NCI-H526 (cell line): Measurements from ENCODE around the gene PIP.
"Not testable (repeated sequence)": the region's sequence is repeated elsewhere in the genome, so short reads cannot be mapped to it uniquely, and the experiment has no call there.

Source experiments
- DNase-seq, 2 experiments: peaks; one replicate each; lab custom pipeline; 2025; lab: John Stamatoyannopoulos, UW

The PIP gene

DNA sequence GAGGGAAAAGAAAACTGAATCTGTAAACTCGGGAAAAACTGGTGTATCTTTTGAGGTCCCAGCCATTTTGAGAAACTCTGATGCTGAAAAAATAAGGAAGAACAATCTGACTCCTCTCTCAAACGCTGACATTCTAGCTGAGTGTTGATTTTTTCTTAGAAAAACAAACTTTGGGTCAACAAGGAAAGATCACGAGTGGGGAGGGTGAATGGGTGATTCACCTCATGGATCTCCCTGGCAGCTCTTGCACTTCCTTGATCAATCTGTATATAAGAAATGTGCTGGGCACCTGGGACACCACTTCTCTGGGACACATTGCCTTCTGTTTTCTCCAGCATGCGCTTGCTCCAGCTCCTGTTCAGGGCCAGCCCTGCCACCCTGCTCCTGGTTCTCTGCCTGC lies at the start of gene PIP:
Gene PIP, plus strand, starts transcription at position 297 of the 400 bp plus-strand sequence. Its CDS starts 40 bp downstream, at position 337.
- DNase-seq, result no peak

- no peak for DNase-seq
Observed at GRCh38 chr7:143085109-143085508, 46.8 kb upstream of the PIP start.

DNA sequence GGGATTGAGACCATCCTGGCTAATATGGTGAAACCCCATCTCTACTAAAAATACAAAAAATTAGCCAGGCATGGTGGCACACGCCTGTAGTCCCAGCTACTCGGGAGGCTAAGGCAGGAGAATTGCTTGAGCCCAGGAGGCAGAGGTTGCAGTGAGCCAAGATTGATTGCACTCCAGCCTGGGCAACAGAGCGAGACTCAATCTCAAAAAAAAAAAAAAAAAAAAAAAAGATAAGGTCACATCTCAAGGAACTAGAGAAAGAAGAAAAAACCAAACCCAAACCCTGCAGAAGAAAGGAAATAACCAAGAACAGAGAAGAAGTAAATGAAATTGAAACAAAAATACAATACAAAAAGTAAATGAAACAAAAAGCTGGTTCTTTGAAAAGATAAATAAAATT lies 46.3 kb upstream of the PIP start:
- DNase-seq, result not testable (repeated sequence)

DNA sequence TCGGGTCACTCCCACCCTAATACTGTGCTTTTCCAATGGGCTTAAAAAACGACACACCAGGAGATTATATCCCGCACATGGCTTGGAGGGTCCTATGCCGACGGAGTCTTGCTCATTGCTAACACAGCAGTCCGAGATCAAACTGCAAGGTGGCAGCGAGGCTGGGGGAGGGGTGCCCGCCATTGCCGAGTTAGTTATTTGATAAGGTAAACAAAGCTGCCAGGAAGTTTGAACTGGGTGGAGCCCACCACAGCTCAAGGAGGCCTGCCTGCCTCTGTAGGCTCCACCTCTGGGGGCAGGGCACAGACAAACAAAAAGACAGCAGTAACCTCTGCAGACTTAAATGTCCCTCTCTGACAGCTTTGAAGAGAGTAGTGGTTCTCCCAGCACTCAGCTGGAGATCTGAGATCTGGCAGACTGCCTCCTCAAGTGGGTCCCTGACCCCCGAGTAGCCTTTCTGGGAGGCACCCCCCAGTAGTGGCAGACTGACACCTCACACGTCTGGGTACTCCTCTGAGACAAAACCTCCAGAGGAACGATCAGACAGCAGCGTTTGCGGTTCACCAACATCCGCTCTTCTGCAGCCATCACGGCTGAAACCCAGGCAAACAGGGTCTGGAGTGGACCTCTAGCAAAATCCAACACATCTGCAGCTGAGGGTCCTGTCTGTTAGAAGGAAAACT lies 43.2 kb upstream of the PIP start:
- DNase-seq, result peak; percentile 3 to 33

DNA sequence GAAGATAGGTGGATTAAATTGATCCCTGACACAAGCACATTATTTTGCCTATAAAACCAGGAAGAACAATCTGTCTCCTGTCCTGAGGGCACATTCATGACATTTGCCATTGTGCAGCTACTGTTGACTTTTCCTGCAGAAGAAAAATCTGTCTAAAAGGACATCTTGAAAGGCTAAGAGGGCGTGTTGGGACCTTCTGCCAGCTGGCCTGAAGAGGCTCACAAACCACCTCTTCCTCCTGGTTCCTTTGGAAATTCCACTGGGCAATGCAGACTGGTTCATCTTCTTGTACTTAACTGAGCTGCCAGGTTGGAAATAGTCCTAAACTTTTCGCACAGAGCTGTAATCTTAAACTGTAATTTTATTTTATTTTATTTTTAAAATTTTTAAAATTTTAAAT lies 35.7 kb upstream of the PIP start:
- DNase-seq, result no peak

- DNase-seq, result not testable (repeated sequence)
Observed at GRCh38 chr7:143099579-143099978, 32.3 kb upstream of the PIP start.

- no peak for DNase-seq
Observed at GRCh38 chr7:143104759-143105158, 27.1 kb upstream of the PIP start.

GRCh38 chr7:143108019-143108418 lies 23.9 kb upstream of the PIP start:
- not testable (repeated sequence) for DNase-seq

DNA sequence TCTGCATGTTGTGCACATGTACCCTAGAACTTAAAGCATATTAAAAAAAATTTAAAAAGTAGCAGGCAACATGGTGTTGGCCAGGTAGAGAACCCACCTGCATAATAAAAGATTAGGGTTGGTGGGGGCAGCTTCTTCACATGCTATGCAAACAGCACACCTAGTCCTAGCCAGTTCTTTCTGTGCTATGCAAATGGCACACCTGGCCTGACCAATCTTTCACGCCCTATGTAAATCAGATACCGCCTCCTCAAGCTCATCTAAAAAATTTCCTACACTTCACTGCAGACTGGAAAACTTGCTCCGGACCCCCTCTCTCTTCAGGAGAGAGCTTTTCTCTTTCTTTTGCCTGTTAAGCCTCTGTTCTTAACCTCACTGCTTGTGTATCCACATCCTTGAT lies 14.5 kb upstream of the PIP start:
- DNase-seq, result peak in 1 of 2 experiments; percentile 23

- DNase-seq, result no peak
Observed at GRCh38 chr7:143120691-143121405, 11.0 kb upstream of the PIP start.

GRCh38 chr7:143123326-143123725 lies 8.6 kb upstream of the PIP start:
- not testable (repeated sequence) for DNase-seq

GRCh38 chr7:143126146-143126545 lies 5.7 kb upstream of the PIP start:
- DNase-seq, result no peak

GRCh38 chr7:143129051-143129450 lies 2.8 kb upstream of the PIP start:
- DNase-seq, result no peak

DNA sequence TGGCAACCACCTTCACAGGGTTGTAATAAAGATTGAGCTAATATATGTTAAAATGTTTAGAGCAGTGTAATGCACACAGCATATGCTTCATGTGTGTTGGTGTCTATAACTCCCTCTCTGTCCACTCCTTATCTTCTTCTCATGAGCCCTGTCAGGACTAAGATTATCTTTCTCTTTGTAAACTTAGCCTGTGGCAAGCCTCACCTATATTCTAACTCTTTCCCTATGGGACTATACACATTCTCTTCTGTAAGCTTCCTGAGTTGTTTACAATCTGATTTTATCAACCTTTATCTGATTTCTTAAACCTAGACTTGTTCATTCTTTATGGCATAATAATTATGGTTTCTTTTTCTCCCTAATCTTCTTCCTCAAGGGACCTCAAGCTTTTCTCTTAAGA lies 2.4 kb upstream of the PIP start:
- DNase-seq, result no peak

- DNase-seq, result no peak
Observed at GRCh38 chr7:143130541-143130940, 1.3 kb upstream of the PIP start.

DNA sequence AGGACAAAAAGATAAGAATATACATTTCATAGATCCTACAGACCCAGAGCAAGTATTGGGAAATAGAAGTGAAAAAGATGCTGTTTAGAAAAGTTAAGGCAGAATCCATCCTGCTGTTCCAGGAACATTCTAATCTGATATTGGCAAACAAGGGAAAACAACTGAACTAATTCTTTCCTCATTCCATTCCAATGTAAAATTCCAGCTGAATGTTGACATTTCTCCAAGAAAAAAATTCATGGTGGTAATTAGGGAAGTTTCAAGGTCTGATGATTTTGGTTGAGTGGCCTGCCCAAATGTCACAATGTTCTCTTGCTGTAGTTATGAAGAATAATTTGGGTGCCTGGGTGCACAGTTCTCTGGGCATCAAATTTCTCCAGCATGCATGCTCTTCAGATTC lies 15.2 kb downstream of the PIP start:
- DNase-seq, result no peak

DNA sequence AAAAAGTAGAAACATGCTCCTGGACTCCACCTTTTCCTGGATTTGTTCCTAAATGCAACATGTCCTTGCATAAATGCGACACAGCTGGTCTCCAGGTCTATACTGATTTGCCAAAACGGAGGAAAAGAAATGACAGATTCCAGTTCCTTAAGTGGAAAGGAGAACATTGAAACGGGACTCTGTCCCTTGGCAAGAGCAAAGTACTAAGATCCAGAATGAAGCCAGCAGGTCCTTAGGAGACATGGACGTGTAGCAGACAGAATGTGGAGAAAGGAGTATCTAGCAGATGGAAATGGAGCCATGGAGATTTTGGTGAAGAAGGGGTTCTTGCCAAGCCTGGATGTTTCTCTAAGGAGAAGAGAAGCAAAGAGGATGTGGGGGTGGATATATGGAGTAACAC lies 16.2 kb downstream of the PIP start:
- DNase-seq, result no peak

DNA sequence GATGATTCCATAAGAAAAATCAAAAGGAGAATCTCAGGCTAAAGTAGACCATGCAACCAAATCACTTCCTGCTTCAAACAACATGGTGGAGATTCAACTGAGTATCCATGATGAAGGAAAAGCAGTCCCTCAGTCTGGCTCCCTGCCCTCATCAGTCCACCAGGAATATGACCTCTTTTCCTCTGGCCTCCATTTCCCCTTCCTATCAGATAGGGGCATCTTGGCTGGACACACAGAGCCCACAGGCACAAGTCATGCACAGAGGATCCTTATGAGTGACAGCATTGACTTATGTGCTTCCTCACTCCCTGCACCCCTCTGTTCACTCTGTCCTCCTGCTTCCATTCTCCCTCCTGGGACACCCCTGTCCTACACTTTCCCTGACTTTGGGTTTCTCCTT lies 16.8 kb downstream of the PIP start:
- DNase-seq, result no peak

- DNase-seq, result not testable (repeated sequence)
Observed at GRCh38 chr7:143150696-143151095, 18.8 kb downstream of the PIP start.

DNA sequence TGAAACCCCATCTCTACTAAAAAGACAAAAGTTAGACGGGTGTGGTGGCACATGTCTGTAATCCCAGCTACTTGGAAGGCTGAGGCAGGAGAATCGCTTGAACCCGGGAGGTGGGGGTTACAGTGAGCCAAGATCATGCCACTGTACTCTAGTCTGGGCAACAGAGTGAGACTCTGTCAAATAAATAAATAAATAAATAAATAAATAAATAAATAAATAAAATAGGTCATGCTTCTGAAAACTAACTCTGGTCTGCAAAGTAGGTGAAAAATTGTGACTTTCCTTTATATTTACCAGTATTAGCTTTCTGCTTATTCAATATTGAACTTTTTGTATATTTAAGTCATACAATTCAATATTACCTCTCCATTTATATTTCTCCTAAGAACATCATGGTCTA lies 26.7 kb downstream of the PIP start:
- DNase-seq, result not testable (repeated sequence)

DNA sequence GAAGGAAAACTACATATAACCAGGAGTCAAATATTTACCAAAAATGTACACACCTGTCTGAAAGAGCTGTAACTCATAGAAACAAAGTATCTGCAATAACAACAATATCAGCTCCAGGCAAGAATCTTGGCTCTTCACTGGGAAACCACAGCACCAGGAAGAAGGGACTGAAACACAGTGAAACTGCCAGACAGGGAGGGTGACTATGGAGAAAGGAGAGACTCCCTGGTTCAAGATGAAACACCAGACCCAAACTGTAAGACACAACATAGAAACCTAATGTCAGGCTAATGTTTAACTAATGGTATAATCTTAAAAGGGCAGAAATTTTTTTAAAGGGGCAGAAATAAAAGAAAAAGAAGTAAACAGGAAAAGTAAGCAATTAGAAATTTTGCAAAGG lies 39.8 kb downstream of the PIP start:
- no peak for DNase-seq

GRCh38 chr7:143172354-143172753 lies 40.5 kb downstream of the PIP start:
- DNase-seq, result peak; percentile 14 to 28

GRCh38 chr7:143176128-143176527 lies 44.3 kb downstream of the PIP start:
- no peak for DNase-seq
